Astrocyte (in vitro differentiated cells and primary cell): Measurements from ENCODE around the gene TRAM2. TPM values are rescaled to one million over a fixed set of nuclear protein-coding genes. Genes with fewer than 3 reads are reported as not detected.

Source experiments
- DNase-seq: peaks from one replicate; pipeline ENCODE4 v3.0.0-alpha.2; 2010; ENCODE audit warnings: low read depth
- FAIRE-seq: peaks from 2 replicates; lab custom pipeline; 2011; peaks lifted over from hg19 to GRCh38; lab: Jason Lieb, UNC
- H2AFZ ChIP-seq: 2 replicates; pipeline ENCODE4 v1.6.0; 2012; ENCODE audit warnings: low read depth, low read length, inconsistent platforms
- H3K27ac ChIP-seq: 2 replicates; pipeline ENCODE4 v1.5.1; 2011; ENCODE audit warnings: low read depth, low read length, inconsistent platforms
- H3K27me3 ChIP-seq: 2 replicates; pipeline ENCODE4 v1.6.0; 2011; ENCODE audit warnings: low read length, inconsistent platforms; ENCODE audit not compliant: insufficient read depth
- H3K36me3 ChIP-seq: 2 replicates; pipeline ENCODE4 v1.5.1; 2011; ENCODE audit warnings: low read length, inconsistent platforms; ENCODE audit not compliant: insufficient read depth
- H3K4me1 ChIP-seq: 2 replicates; pipeline ENCODE4 v1.5.1; 2011; ENCODE audit warnings: low read length, inconsistent platforms; ENCODE audit not compliant: insufficient read depth
- H3K4me2 ChIP-seq: 2 replicates; pipeline ENCODE4 v1.6.0; 2012; ENCODE audit warnings: low read length, inconsistent platforms
- H3K4me3 ChIP-seq: 2 replicates; pipeline ENCODE4 v1.5.1; 2011; ENCODE audit warnings: low read depth, mild to moderate bottlenecking, low read length, inconsistent platforms; ENCODE audit not compliant: insufficient read depth
- H3K79me2 ChIP-seq: 2 replicates; pipeline ENCODE4 v1.6.0; 2012; ENCODE audit warnings: mild to moderate bottlenecking, low read length, inconsistent platforms; ENCODE audit not compliant: insufficient read depth
- H3K9ac ChIP-seq: 2 replicates; pipeline ENCODE4 v1.6.0; 2012; ENCODE audit warnings: mild to moderate bottlenecking, low read length, inconsistent platforms
- H3K9me3 ChIP-seq: 2 replicates; pipeline ENCODE4 v1.5.1; 2012; ENCODE audit warnings: low read depth, mild to moderate bottlenecking, low read length, inconsistent platforms; ENCODE audit not compliant: insufficient read depth
- H4K20me1 ChIP-seq: 2 replicates; pipeline ENCODE4 v1.6.0; 2012; ENCODE audit warnings: low read length, inconsistent platforms; ENCODE audit not compliant: insufficient read depth
- H3K27ac Mint-ChIP-seq: one replicate; pipeline ENCODE4 v1.8.0; 2021; ENCODE audit warnings: mild to moderate bottlenecking, mixed read lengths; ENCODE audit not compliant: unreplicated experiment
- H3K27me3 Mint-ChIP-seq: one replicate; pipeline ENCODE4 v1.8.0; 2021; ENCODE audit warnings: low read depth, mixed read lengths; ENCODE audit not compliant: unreplicated experiment
- H3K36me3 Mint-ChIP-seq: one replicate; pipeline ENCODE4 v1.8.0; 2021; ENCODE audit warnings: low read depth, mixed read lengths; ENCODE audit not compliant: unreplicated experiment
- H3K4me1 Mint-ChIP-seq: one replicate; pipeline ENCODE4 v1.8.0; 2021; ENCODE audit warnings: low read depth, mixed read lengths; ENCODE audit not compliant: unreplicated experiment
- H3K4me3 Mint-ChIP-seq: one replicate; pipeline ENCODE4 v1.8.0; 2021; ENCODE audit warnings: mild to moderate bottlenecking, moderate library complexity, mixed read lengths; ENCODE audit not compliant: unreplicated experiment
- H3K9me3 Mint-ChIP-seq: one replicate; pipeline ENCODE4 v1.8.0; 2021; ENCODE audit warnings: mild to moderate bottlenecking, mixed read lengths; ENCODE audit not compliant: unreplicated experiment
- EZH2 ChIP-seq: IDR thresholded peaks from 2 replicates; pipeline ENCODE4 v1.6.1; 2012; ENCODE audit warnings: mild to moderate bottlenecking, low read length, inconsistent platforms; ENCODE audit not compliant: insufficient read depth
- total RNA-seq: library from RNA; stranded (reverse); gene quantifications from 2 replicates; pipeline ENCODE4 v1.2.1, GENCODE V29; 2021
- TF ChIP-seq, protein P1 (sequence below): IDR thresholded peaks from 2 replicates; pipeline ENCODE4 v1.5.1; 2011; ENCODE audit warnings: low read depth, mild to moderate bottlenecking, inconsistent platforms, low read length, moderate library complexity; ENCODE audit not compliant: insufficient read depth

Gene TRAM2
- total RNA-seq, 1 donor from 2014 or later = 93.4 TPM

DNA sequence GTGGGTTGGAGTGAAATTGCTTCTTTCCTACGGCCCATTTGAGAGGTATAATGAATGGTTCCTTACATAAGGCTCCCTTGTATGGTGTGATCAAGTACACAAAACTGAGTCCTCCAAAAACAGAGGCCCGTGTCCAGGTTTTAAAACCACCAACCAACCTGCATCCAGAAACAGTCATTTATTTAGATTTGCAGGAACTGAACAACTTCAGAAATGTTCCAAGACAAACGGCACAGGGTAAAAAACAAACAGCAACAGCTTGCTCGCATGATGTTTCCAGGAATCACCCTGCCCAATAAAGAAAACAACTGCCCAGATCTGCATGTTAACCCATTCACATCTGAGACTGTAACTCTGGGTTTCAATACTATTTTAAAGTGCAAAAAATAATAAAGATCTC, 40.2 kb upstream of the TRAM2 start:
- TF ChIP-seq, protein P1, sequence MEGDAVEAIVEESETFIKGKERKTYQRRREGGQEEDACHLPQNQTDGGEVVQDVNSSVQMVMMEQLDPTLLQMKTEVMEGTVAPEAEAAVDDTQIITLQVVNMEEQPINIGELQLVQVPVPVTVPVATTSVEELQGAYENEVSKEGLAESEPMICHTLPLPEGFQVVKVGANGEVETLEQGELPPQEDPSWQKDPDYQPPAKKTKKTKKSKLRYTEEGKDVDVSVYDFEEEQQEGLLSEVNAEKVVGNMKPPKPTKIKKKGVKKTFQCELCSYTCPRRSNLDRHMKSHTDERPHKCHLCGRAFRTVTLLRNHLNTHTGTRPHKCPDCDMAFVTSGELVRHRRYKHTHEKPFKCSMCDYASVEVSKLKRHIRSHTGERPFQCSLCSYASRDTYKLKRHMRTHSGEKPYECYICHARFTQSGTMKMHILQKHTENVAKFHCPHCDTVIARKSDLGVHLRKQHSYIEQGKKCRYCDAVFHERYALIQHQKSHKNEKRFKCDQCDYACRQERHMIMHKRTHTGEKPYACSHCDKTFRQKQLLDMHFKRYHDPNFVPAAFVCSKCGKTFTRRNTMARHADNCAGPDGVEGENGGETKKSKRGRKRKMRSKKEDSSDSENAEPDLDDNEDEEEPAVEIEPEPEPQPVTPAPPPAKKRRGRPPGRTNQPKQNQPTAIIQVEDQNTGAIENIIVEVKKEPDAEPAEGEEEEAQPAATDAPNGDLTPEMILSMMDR = no peak
- TF ChIP-seq EZH2 = no peak
- Histone ChIP-seq H3K27me3 (no peaks in the 10 kb centered on the region), H3K27ac (no peak overlapping the region), H3K36me3 (no peaks in the 10 kb centered on the region), H3K9ac (no peak overlapping the region), H3K9me3 (no peaks in the 10 kb centered on the region), H3K4me1 (peaks cover 10% of the 10 kb centered on the region), H2AFZ (peak overlapping the region; percentile 50), H3K4me3 (no peak overlapping the region), H3K79me2 (no peaks in the 10 kb centered on the region), H4K20me1 (no peaks in the 10 kb centered on the region), H3K4me2 (peak overlapping the region; percentile 17)
- peaks cover 8% of the 10 kb centered on the region for H3K4me1 Mint-ChIP-seq
- DNase-seq (no peak), FAIRE-seq (no peak)
- no peak overlapping the region for H3K4me3 Mint-ChIP-seq
- H3K36me3 Mint-ChIP-seq = no peaks in the 10 kb centered on the region
- H3K27ac Mint-ChIP-seq = no peak overlapping the region
- no peaks in the 10 kb centered on the region for H3K27me3 Mint-ChIP-seq
- H3K9me3 Mint-ChIP-seq = no peaks in the 10 kb centered on the region

DNA sequence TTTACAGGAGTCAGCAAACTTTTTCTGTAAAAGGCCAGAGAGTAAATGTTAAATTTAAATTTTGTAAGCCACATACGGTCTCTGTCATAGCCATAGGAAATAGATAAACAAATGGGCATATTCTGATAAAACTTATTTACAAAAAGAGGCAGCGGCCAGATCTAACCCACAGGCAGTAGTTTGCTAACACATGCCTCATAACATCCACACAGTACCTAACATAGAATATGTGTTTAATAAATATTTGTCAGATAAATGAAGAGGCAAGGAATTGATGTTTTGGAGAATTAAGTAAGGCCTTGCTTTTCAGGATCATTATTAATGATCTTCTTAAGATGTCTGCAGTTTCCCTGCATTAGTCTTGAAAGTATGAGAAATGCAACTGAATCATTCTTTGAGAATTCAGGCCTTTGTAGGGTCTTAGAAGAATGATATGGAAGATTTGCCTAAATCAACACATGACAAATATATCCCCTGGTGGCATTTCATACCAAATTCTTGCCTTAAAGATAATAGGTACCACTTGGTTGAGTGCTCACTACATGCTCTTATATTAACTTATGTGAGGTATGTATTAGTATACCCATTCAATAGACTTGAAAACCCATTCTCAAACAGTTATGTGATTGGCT, 39.3 kb upstream of the TRAM2 start:
- Histone ChIP-seq H3K27ac (peak overlapping the region; percentile 20), H2AFZ (no peak overlapping the region), H3K9me3 (no peaks in the 10 kb centered on the region), H3K4me3 (no peak overlapping the region), H3K4me2 (peak overlapping the region; percentile 37), H3K4me1 (peaks cover 11% of the 10 kb centered on the region), H3K36me3 (no peaks in the 10 kb centered on the region), H4K20me1 (no peaks in the 10 kb centered on the region), H3K79me2 (no peaks in the 10 kb centered on the region), H3K9ac (no peak overlapping the region), H3K27me3 (no peaks in the 10 kb centered on the region)
- H3K4me1 Mint-ChIP-seq = peaks cover 9% of the 10 kb centered on the region
- no peak overlapping the region for H3K27ac Mint-ChIP-seq
- no peaks in the 10 kb centered on the region for H3K27me3 Mint-ChIP-seq
- peak; percentile 50 for DNase-seq
- peak; percentile 72 for FAIRE-seq
- TF ChIP-seq, protein P1 = no peak
- TF ChIP-seq EZH2 = no peak
- H3K36me3 Mint-ChIP-seq = no peaks in the 10 kb centered on the region
- no peaks in the 10 kb centered on the region for H3K9me3 Mint-ChIP-seq
- H3K4me3 Mint-ChIP-seq = no peak overlapping the region

DNA sequence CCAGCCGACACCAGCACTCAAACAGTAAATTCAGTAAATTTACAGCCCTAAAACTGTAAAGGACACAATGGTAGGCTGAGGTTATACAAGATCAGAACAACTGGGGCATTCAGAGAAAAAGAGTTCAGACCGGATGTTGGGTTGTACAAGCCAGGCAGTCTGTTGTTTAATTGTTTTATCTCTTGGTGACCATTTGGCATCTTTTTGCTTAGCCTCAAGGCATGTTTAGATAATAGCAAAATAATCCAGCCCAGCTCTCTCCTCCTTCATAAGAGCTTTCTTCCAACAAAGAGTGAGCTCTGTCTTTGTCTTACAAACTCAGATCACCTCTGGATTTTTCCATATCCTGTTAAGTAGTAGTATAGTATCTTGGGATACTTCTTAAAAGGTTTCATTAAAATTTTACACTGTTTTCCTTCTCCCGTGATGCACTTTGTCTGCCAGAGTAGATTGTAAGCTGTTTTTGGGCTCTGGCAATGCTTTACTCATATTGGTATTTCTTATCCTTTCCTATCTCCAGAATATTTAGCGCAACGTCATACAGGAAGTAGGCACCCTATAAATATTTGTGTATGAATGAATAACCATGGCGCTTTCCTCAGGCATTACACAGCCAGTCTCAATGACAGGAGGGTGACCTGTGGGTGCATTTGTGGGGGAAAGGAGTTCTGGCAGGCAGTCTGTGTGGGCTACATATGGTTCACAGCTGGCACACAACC, 35.6 kb upstream of the TRAM2 start:
- TF ChIP-seq EZH2 = no peak
- TF ChIP-seq, protein P1 = no peak

More for the DNA sequence above, 35.6 kb upstream of the TRAM2 start:
- Mint-ChIP-seq H3K36me3 (peaks cover 2% of the 10 kb centered on the region), H3K4me1 (peaks cover 5% of the 10 kb centered on the region), H3K27me3 (no peaks in the 10 kb centered on the region), H3K9me3 (peaks cover 9% of the 10 kb centered on the region), H3K4me3 (no peak overlapping the region), H3K27ac (no peak overlapping the region)
- H3K4me2 ChIP-seq = peak overlapping the region; percentile 9
- no peaks in the 10 kb centered on the region for H3K9me3 ChIP-seq
- H3K9ac ChIP-seq = no peak overlapping the region
- DNase-seq = no peak
- FAIRE-seq = peak; percentile 23
- no peaks in the 10 kb centered on the region for H3K79me2 ChIP-seq
- H3K4me1 ChIP-seq = peaks cover 21% of the 10 kb centered on the region
- H3K27me3 ChIP-seq = no peaks in the 10 kb centered on the region
- H3K4me3 ChIP-seq = no peak overlapping the region
- H4K20me1 ChIP-seq = no peaks in the 10 kb centered on the region
- H2AFZ ChIP-seq = no peak overlapping the region
- peak overlapping the region; percentile 10 for H3K27ac ChIP-seq
- no peaks in the 10 kb centered on the region for H3K36me3 ChIP-seq
